A172 (cell line): ENCODE data around the gene SLC24A4. TPM values are rescaled to one million over a fixed set of nuclear protein-coding genes. Genes with fewer than 3 reads are reported as not detected.

Experiments used
- DNase-seq: peaks from one replicate; pipeline ENCODE4 v3.0.0-alpha.2; 2015; ENCODE audit warnings: low spot score
- total RNA-seq: library from RNA; depleted of rRNA; stranded (reverse); fragments of >200 nt; shearing (Covaris generic); gene quantifications from 2 replicates; pipeline ENCODE4 v1.2.3, GENCODE V29; 2014

The SLC24A4 gene
- total RNA-seq, 1 experiment from 2014 or later, result not detected

DNA sequence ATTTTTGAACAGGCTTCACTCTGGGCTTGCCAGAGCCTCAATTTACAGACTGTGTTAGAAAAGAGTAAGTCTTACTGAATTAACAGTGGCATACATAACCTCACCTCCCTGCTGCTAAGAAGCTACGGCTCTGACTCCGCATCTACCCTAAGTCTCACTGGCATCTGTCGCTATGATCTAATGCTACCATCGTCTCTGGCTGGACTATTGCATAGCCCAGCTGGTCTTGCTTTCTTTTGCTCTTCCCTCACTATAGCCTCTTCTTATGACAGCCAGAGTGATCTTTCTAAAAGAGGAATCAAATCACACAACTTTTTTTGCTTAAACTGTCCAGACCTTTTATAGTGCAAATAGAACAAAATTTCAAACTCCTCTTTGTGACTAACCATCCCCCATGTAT is 81.1 kb downstream of the SLC24A4 start:
- no peak for DNase-seq

DNA sequence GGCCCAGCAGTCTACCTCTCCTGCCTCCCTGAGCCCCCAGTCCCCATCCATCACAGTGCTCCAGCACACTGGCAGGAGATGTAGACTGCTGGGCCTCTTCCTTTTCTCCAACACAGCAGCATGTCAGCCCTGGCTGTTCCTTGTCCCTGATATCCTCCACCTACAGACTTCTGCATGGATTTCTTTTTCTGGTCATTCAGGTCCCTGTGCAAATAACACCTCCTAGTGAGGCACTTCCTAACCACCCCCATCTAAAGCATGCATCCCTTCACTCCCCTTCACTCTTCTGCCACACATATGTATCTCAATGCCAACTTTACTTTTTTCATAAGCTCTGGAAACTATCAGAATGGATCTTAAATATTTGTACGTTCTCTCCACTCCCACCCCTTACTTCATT is 81.5 kb downstream of the SLC24A4 start:
- DNase-seq, result no peak

DNA sequence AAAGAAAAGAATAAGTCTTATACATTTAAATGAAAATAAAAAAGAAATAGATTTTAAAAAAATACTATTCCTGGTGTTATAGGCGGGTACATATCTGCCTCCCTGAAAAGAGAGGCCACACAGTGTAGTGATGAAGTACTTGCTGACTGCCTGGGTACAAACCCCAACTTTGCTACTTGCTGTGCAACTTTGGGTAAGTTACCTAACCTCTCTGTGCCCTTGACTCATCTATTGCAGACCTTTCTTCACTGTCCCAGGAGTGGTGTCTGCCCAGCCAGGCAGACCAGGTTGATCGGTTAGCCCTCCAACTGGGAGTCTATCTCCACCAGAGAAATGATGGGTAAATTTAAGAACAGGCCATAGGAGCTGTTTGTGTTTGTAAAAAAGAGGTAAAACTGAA is 82.0 kb downstream of the SLC24A4 start:
- DNase-seq, result no peak

DNA sequence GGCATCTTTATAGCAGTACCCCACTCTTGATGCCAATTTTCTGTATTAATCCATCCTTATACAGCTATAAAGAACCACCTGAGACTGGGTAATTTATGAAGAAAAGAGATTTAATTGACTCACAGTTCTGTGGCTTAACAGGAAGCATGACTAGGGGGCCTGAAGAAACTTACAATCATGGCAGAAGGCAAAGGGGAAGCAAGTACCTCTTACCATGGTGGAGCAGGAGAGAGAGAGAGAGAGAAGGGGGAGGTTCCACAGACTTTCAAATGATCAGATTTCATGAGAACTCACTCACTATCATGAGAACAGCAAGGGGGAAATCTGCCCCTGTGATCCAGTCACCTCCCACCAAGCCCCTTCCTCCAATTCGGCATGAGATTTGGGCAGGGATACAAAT is 84.4 kb downstream of the SLC24A4 start:
- no peak for DNase-seq

DNA sequence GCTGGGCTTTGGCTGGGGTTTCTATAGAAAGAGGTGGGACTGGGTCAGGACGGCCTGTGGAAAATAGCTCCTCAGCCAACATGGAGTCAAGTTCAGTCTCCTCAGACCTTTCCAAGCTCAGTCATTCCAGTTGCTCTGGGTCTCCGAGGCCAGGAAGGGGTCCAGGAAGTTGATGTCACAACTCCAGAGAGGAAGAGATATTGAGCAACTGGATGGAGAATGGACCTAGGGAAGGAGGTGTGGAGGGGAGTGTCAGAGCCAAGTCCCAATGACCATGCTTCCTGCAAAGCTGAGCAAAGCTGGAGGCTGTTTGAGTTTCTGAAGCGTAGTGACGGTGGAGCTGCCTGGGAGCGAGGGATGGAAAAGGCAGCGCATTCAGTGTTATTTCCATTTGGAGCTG is 86.1 kb downstream of the SLC24A4 start:
- DNase-seq, result no peak

DNA sequence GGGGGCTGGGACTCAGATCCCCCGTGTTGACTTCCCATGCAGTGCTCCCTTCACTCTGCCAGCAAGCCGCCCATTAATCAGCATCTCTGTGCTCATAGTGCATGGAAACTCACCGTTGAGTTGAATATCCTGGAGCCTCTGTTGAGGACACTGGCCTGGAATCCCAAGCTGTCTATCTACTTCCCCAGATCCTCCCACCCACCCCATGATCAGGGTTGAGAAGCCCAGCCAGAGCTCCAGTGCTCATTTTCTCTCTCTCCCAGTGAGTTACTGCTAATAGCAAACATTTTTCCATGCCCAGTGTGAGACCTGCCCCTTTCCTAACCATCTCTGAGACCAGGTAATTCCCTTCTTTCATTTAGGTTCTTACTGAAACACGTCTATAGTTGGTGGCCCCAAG is 88.2 kb downstream of the SLC24A4 start:
- no peak for DNase-seq

DNA sequence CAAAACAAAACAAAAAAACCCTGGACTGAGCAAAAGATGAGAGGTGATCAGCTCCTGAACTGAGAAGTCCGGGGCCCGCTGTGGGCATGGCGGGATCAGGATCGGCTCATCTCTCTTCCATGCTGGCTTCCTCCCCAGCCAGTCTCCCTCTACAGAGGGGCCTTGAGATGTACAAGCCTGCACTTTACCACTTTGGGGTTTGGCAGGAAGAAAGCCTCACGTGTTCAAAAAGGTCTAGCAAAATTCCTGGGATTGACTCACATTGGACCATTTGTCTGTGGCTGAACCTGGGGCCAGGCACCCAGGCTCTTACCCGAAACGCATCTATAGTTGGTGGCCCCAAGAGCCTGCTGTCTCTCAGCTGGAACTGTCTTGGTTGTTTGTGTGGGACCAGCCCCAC is 89.0 kb downstream of the SLC24A4 start:
- no peak for DNase-seq

DNA sequence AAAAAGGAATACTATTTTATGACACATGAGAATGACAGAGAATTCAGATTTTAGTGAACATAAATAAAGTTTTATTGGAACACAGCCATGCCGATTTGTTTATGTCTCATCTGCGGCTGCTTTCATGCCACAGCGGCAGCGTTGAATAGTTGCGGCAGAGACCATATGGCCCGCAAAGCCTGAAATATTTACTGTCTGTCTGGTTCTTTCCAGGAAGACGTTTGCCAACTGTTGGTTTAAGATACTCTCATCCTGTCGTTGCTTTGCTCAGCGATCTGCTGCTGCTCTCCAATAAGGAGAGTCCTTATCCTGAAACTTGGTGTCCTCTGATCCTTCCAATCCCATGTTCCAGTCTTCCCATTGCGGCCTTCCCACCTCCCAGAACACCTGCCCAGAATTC is 89.9 kb downstream of the SLC24A4 start:
- no peak for DNase-seq

DNA sequence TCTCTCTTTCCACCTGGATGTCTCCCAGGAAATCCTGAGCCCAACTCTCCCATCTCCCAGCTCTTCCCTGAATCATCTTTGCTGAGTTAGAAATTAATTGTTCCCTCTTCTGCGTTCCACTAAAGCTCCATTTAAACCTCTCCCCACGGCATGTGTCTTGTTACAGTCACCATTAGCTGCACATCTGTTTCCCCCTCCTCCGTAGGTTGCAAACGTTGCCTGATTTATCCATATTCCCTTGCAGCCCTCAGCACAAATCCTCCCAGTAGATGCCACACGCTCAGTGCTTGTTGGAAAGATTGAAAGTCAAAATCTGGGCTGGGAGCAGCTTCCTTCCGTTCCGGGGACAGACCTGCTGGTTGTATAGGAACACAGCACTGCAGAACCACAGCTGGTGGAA is 90.4 kb downstream of the SLC24A4 start:
- DNase-seq, result no peak

DNA sequence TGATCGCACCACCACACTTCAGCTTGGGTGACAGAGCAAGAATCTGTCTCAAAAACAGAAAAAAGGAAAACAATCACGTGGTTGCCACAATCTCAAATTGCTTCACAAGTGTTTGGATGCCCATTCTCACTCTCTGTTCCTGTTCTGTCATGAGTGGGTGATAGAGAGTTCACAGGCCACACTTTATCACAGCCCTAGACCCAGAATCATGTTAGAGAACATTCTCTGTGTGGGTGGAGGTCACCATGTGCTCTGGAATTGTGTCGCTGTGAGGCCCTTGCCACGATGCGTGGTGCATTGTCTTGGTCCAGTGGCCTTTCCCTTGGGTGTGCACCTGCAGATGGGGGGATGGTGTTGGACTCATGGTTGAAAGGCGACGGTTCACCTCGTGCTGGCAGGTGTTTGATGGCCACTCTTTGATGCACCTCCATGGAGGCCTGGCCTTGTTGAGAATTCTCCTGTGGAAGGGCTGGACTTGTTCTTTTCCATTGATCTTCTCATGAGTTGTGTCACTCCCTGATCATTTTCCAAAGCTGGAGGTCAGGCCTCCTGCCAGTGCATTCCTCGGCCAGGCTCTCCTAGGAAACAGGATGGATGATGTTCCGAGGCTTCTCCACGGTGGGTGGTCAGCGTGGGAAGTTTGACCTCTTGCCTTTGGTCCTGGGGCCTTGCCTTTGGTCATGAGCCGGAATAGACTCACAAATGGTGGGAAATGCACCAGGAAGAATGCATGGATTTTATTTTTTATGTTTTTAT is 91.9 kb downstream of the SLC24A4 start:
- no peak for DNase-seq

DNA sequence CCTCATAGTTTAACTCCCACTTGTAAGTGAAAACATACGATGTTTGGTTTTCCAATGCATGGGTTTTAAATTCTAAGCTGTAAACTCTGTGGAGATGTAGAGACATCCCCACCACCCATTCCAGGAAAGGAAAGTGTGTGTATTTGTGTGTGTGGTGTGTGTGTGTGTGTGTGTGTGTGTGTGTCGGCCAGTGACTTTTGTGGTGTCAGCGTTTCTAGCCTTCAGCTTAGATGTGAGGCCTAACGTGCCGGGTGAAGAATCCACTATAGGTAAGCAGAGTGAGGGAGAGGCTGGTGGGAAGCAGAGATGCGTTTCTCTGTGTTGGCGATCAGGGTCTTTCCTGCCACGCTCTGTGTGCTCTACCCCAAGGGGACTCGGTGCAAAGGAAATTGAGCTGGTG is 93.0 kb downstream of the SLC24A4 start:
- no peak for DNase-seq

DNA sequence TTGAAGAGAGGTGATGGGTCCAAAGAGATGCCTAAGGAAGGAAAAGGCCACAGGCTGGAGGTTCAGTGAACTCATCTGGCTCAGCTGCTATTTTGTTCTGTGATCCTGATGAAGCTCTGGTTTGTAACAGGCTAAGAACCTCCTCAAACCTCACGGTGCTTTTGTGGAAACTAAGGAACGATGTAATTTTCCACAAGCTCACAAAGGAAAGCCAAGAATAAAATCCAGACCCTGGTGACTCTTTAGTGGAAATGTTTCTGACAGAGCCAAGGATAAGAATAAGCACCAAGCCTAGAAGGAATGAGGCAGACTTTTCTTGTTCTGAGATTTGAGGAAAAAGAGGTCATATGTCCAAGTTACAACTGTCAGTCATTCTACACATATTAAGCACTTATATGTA is 93.6 kb downstream of the SLC24A4 start:
- DNase-seq, result no peak

DNA sequence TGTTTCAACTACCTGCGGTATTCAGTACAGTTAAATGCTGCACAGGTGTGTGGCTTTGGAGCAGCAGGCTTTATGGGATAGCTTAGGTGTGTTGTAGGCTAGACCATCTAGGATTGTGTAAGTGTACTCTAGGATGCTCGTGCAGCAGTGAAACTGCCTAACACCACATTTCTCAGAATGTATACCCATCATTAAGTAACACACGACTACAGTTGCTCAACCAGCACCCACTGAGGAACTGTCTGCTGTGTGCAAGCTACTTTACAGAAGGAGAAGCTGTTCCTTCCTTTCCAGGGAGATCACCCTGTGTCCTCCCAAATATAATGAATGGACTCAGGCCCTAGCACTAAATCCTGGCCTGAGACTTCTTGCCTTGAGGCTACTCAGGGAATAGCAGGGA is 94.8 kb downstream of the SLC24A4 start:
- DNase-seq, result no peak

DNA sequence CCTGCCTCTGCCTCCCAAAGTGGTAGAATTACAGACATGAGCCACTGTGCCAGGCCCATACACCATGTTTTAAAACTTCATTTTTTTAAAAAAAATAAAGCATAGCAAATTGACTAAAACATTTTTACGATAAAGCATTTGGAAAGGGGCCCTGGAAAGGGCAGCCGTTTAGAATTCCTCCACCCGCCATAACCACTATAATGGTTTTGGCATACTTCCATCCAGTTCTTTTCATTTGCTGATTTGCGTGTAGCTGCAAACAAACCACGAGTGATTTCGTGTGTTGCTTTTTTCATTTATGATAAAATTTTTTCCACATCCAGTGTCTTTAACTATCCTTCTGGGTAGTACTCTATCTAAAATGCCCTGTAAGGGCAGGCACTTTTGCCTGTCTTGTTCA is 98.8 kb downstream of the SLC24A4 start:
- DNase-seq, result no peak

DNA sequence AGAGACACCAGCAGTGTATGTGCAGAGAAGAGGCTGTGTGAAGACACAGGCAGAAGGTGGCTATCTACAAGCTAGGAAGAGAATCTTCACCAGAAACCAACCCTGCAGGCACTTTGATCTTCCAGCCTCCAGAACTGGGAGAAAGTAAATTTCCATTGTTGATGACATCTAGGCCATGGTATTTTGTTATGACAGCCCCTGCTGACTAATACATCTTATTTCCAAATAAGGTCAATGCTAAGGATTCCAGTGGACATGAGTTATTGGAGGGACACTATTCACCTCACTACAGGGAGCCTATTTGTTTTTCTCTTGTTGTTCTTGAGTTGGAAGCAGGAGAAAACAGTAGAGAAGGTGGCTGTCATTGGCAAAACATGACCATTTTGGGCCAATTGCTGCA is 102.1 kb downstream of the SLC24A4 start:
- peak; percentile 40 for DNase-seq

DNA sequence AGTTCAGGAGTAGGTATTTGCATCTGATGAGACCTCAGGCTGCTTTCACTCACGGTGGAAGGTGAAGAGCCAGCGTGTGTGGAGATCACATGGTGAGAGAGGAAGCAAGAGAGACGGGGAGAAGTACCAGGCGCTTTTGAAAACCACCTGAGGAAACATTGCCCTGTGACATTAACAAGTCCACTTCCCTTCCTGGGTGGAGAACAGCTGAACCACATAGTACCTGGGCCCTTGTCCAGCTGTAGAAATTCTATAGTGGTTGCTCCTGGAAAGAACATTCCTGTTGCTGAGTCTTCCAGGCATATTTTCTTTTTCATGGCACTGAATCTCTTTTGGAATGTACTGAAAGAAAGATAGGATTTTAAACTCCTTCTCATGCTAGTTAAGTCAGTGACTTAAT is 103.3 kb downstream of the SLC24A4 start:
- peak; percentile 5 for DNase-seq

DNA sequence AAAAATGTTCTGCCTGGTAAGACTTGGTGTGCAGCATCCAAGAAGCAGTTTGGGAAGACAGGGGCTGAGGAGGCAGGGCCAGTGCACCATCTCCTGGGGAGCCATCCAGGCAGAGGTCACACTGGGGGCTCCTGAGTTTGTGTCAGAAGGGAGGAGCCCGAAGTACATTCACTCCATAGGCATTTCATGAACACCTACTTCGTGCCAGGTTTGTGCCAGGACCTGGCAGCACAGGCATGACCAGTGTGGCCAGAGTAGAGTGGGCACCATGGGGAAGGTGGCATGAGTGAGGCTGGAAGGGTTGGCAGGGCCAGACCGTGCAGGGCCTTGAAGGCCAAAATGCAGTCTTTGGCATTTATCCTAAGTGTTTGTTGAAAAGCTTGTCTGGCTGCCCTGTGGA is 104.1 kb downstream of the SLC24A4 start:
- DNase-seq, result no peak

DNA sequence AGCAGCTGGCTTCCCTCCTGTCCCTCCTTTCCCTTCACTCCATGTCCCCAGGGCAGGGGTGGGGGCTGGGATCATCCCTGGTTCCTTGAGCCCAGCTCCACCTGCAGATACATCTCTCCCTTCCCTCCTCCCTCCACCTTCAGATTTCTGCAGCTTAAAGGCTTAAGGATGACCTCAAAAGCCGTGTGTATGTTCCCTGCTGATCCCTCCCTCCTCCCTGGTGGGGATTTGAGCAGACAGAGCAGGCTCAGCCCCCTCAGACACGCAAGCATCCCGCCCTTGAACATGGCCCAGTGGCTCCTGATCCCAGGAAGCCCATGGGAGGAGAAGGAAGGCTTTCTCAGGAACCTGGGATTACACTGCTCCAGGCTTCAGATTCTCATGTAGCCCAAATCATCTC is 107.7 kb downstream of the SLC24A4 start:
- DNase-seq, result no peak

DNA sequence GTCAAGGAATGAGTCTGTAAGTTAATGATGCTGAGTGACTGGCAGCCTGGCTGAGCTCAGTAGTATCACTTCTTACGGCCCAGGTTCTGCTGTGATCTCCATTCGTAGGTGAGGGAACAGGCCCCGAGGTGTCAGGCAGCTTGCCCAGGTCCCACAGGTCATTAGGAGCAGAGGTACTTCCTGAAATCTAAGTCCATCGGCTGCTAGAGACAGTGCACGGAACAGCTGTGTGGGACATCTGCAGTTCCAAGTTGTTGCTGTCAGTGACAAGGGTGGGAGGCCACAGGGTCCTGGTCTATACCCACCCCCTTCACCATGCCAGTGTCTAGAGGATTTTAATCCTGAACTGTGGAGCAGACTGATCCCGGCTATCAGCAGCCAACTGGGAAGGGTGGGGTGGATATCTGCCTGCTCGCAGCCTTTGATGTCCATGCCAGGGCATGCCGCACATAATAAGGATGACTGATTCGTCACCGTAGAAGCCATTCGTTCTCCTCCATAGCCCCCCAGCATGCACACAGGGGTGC is 108.3 kb downstream of the SLC24A4 start:
- DNase-seq, result no peak

DNA sequence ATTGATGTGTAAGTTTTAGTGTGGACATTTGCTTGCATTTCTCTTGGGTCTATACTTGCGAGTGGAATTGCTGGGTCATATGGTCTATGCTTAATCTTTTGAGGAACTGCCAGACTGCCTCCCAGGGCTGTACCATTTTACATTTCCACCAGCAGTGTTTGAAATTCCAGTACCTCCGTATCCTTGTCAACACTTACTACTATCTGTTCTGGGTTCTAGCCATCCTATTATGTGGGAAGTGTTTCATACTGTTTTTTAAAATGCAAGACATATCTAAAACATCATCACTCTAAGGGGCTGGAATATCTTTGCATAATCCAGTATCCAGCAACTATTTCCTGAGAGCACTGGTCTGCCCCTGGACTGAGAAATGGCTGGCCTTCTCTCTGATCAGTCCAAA is 110.4 kb downstream of the SLC24A4 start:
- DNase-seq, result no peak

DNA sequence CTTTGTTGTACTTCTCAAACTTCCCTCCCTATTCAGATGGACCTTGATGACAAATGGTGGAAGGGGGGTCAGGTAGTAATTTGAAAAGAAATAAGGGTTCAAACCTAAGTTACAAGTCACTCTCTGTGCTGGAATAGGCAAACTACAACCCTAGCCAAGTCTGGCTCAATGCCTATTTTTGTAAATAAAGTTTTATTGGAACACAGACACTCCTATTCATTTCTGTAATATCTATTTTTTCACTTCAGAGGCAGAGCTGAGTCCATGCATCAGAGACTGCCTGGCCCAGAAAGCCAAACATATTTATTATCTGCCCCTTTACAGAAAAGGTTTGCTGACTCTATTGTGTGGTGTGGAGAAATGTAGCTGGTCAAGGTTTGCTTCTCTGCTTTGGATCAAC is 112.2 kb downstream of the SLC24A4 start:
- no peak for DNase-seq

DNA sequence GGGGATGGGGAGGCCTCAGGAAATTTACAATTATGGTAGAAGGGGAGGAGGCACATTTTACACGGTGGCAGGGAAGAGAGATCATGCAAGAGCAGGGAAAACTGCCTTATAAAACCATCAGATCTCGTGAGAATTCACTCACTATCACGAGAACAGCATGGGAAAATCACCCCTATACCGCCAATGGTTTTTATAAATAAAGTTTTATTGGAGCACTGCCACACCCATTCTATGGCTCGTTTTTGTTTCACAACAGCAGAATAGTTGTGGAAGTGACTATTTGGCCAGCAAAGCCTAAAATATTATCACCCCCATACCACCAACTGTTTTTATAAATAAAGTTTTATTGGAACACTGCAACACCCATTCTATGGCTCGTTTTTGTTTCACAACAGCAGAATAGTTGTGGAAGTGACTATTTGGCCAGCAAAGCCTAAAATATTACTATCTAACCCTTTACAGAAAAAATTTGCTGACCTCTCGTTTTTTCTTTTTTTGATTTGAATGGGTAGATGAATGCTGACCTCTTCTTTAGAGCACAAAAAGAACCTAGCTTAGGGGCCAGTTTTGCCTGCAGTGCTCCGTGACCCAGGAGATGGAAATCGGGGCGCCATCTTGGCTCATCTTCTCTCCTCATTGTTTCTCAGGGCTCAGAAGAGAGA is 113.3 kb downstream of the SLC24A4 start:
- DNase-seq, result no peak

DNA sequence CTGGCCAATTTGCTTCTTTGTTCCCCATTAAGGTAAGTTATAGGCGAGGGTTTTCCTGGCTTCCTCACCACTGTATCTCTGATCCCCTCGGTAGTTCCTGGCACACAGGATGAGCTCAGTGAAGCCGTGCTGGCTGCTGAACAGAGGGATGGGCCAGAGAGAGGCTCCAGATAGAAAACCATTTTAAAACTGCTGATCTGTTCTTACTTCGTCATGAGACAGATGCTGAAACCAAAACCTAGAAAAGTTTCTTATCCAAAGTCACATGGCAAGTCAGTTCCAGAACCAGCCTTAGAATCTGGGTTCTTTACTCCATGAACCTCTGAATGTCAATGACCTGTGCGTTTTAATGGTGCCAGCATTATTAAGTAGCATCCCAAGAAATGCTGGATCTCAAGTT is 114.3 kb downstream of the SLC24A4 start:
- DNase-seq, result no peak
